ENCODE measurements around the gene CDH23.

The CDH23 gene

GRCh38 chr10:71588685-71589084 is 192.0 kb downstream of the CDH23 start:
- ChIA-PET POLR2A (no interaction called here), CTCF (interaction anchor here (1.6 to 6.8 kb wide), 3 partner anchors 19 to 204 kb away, joined by 3 to 37 read pairs (median 7); no protein-coding TSS in a partner anchor)
- TF ChIP-seq CTCF (IDR thresholded peaks at IDR 0.05; ENCODE audit: insufficient read depth, low read length, missing control alignments), result no peak
- no peak overlapping the region for H3K4me3 ChIP-seq (ENCODE audit: low read depth, low read length)
- DNase-seq (ENCODE audit: low read depth, low spot score), result no peak

- no peak for DNase-seq (ENCODE audit: low read depth, low spot score)
- POLR2A ChIA-PET, result no interaction called here
- no peak for TF ChIP-seq CTCF (IDR thresholded peaks at IDR 0.05; ENCODE audit: insufficient read depth, low read length, missing control alignments)
- no peak overlapping the region for H3K4me3 ChIP-seq (ENCODE audit: low read depth, low read length)
- CTCF ChIA-PET, result interaction anchor here (1.6 to 6.8 kb wide), 2 partner anchors 20 to 205 kb away, joined by 3 to 37 read pairs; no protein-coding TSS in a partner anchor
Measured at GRCh38 chr10:71589617-71590551, 193.2 kb downstream of the CDH23 start.

GRCh38 chr10:71590781-71591350 is 194.1 kb downstream of the CDH23 start:
- TF ChIP-seq CTCF (IDR thresholded peaks at IDR 0.05; ENCODE audit: insufficient read depth, low read length, missing control alignments), result no peak
- POLR2A ChIA-PET, result no interaction called here
- CTCF ChIA-PET, result interaction anchor here (1.4 to 6.8 kb wide), 3 partner anchors 18 to 271 kb away, joined by 3 to 37 read pairs (median 3); no protein-coding TSS in a partner anchor
- DNase-seq (ENCODE audit: low read depth, low spot score), result no peak
- no peak overlapping the region for H3K4me3 ChIP-seq (ENCODE audit: low read depth, low read length)

- TF ChIP-seq CTCF (IDR thresholded peaks at IDR 0.05; ENCODE audit: insufficient read depth, low read length, missing control alignments), result no peak
- ChIA-PET CTCF (interaction anchor here (2.2 kb wide), 1 partner anchor 25 kb away, joined by 7 read pairs; no protein-coding TSS in a partner anchor), POLR2A (no interaction called here)
- no peak for DNase-seq (ENCODE audit: low read depth, low spot score)
- no peak overlapping the region for H3K4me3 ChIP-seq (ENCODE audit: low read depth, low read length)
Measured at GRCh38 chr10:71594934-71595571, 198.3 kb downstream of the CDH23 start.

GRCh38 chr10:71595649-71596048 is 198.9 kb downstream of the CDH23 start:
- TF ChIP-seq CTCF (IDR thresholded peaks at IDR 0.05; ENCODE audit: insufficient read depth, low read length, missing control alignments), result no peak
- DNase-seq (ENCODE audit: low read depth, low spot score), result no peak
- POLR2A ChIA-PET, result no interaction called here
- CTCF ChIA-PET, result no interaction called here
- H3K4me3 ChIP-seq (ENCODE audit: low read depth, low read length), result no peak overlapping the region

GRCh38 chr10:71596127-71596526 is 199.4 kb downstream of the CDH23 start:
- ChIA-PET CTCF (no interaction called here), POLR2A (no interaction called here)
- H3K4me3 ChIP-seq (ENCODE audit: low read depth, low read length), result no peak overlapping the region
- DNase-seq (ENCODE audit: low read depth, low spot score), result no peak
- no peak for TF ChIP-seq CTCF (IDR thresholded peaks at IDR 0.05; ENCODE audit: insufficient read depth, low read length, missing control alignments)
